Umbilical cord (tissue), 2 donors: ENCODE data around the gene STK39. TPM values are rescaled to one million over a fixed set of nuclear protein-coding genes. Genes with fewer than 3 reads are reported as not detected.

Experiments
- DNase-seq: peaks from one replicate; pipeline ENCODE4 v3.0.0-alpha.2; 2015; ENCODE audit warnings: low spot score
- total RNA-seq: library from RNA; depleted of rRNA; stranded (reverse); fragments of >200 nt; gene quantifications from one replicate; pipeline ENCODE4 v1.2.3, GENCODE V29; 2014; ENCODE audit warnings: low replicate concordance; ENCODE audit not compliant: insufficient read depth

Gene STK39
- total RNA-seq, 1 donor from 2014 or later: 9.6 TPM

- peak; percentile 62 for DNase-seq
Observed at GRCh38 chr2:168184681-168185513, 62.5 kb downstream of the STK39 start.

- DNase-seq: no peak
Observed at GRCh38 chr2:168183308-168183997, 63.9 kb downstream of the STK39 start.

GRCh38 chr2:168182550-168183249 is 64.7 kb downstream of the STK39 start:
- DNase-seq: no peak

- DNase-seq: no peak
Observed at GRCh38 chr2:168181825-168182224, 65.6 kb downstream of the STK39 start.

DNA sequence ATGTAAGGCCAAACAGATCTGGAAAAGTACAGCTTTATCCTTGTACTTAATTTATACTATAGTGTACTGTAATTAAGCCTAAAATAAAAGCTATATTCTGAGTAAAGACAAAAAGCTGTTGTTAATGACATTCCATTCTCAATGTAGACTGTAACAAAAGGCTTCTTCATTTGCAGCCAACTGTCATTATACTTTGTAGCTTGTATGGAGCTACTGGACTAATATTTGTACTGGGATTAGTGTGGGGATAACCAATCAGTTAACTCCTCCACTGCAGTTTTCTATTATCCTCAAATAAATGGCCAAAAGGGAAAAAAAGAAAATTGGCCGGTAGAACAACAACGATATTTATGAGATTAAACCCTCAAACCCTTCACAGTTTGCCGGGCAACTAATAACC is 66.5 kb downstream of the STK39 start:
- DNase-seq: no peak

DNA sequence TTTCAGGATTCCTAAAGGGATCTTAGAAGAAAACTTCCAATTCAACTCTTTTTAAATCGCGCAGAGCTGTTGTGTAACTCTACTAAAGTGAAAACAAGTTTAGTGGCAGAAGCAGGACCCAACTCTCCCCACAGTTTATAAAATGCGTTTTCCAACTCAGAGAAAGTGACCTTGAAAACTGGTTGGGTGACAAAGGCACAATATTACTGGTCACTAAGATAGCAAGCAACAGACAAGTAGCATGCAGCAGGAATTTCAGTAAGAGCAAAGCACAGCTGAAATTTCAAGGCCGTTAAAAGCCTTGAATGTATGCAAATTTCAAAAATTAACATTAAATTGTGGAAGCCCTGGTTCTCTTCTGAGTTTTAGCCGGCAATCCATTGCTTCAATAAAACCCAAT is 66.9 kb downstream of the STK39 start:
- no peak for DNase-seq

DNA sequence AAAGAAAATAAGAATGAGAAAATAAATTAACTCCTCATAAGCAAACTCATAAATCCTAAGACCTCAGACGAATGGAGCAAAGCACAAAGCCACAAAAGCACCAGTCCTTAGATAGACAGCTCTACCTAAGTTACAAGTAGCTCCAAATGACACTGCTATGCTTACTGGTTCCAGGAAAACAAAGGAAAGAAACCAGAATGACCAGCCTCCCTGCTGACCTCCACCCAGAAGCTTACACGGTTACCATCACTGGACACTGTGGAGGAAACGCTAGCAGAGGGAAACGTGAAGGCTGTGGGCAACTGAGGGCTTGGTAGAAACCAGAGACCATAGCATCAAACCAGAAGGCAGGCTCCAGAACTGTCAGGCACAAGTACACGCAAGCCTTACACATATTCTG is 67.8 kb downstream of the STK39 start:
- no peak for DNase-seq

DNA sequence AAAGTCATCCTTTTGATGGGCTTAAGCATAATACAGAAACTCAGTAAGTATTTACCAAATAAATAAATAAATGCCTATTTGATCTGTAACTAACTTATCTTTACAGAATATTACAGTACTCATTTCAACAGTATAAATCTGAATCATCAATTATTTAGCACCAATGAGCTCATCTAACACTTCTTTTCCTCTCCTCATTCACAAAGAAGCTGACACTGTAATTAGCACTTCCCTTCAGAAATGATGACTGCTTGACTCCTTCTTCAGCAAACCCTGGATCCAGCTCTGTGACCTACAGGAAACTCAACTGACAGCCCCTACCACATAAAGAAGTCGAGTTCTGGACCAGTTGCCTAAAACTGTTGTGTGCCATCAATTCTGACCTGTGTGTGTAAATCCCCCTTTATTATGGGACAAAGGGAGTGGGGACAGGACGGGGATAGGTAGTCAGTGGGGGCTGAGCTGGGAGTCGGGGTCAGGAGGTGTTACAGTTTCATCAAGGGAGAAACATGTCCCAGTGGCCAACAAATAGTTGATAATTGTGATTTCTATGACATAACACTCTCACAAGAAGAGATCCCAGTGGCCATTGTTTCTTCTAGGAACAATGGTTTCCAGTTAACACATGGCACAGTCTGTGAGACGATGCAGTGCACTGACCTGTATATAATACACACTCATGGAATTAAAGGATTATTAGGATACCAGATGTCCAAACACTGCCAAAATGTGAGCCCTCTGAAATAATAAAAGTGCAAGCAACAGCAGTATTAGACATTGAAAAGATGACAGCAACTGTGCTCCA is 68.7 kb downstream of the STK39 start:
- DNase-seq: no peak

DNA sequence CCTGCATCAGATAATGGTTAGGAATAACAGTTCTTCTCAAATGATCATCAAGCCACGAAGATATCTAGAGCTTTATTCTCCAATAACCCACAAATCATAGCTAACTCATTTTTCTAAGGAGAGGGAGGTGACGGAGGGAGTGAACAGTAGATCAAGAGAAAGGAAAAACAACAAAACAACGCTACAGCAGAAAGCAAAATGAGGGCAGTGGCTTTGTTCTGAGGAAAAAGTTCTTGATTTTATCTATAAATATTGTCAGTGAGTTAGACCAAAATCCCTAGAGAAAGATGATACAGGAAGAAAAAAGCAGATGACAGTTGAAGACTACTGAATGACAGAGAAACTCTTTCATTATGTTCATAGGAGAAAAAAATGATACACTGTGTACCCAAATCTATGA is 71.0 kb downstream of the STK39 start:
- DNase-seq: no peak

DNA sequence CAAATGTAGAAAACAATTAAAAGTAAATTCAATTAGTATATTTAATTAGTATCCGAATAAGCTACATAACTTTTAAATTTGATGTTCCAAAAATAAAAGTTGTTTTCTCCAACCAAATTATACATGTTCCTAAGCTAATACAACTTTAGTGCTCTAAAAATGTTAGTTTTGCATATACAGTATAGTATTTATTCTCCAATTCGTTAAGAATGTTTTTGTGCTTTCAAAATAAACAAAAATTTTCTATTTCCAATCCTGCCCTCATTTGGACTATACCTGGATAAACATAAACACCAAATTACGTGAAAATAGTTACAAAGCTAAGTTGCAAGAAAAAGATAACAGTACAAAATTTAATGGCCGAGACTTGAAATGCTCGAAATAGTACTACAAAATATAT is 71.9 kb downstream of the STK39 start:
- DNase-seq: no peak

DNA sequence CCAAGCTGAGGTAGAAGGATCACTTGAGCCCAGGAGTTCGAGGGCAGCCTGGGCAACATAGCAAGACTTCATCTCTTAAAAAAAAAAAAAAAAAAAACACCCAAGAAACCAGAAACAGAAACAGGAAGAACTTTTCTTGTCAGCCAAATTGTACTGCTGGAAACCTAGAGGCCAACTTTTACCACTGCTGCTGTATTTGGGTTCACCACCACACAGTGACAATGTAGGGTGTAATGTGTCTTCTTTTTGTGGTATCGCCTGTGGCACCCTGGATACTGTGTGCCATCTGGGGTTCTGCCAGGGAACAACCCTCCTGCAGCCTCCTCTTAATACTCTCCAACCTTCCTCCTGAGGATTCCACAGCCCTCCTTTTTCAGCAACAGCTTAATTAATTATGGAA is 72.6 kb downstream of the STK39 start:
- DNase-seq: no peak

GRCh38 chr2:168172071-168172470 is 75.3 kb downstream of the STK39 start:
- DNase-seq: no peak

GRCh38 chr2:168171059-168171762 is 76.2 kb downstream of the STK39 start:
- DNase-seq: no peak

- no peak for DNase-seq
Observed at GRCh38 chr2:168169097-168169745, 78.2 kb downstream of the STK39 start.

- no peak for DNase-seq
Observed at GRCh38 chr2:168167511-168168263, 79.7 kb downstream of the STK39 start.

- no peak for DNase-seq
Observed at GRCh38 chr2:168166902-168167510, 80.4 kb downstream of the STK39 start.

DNA sequence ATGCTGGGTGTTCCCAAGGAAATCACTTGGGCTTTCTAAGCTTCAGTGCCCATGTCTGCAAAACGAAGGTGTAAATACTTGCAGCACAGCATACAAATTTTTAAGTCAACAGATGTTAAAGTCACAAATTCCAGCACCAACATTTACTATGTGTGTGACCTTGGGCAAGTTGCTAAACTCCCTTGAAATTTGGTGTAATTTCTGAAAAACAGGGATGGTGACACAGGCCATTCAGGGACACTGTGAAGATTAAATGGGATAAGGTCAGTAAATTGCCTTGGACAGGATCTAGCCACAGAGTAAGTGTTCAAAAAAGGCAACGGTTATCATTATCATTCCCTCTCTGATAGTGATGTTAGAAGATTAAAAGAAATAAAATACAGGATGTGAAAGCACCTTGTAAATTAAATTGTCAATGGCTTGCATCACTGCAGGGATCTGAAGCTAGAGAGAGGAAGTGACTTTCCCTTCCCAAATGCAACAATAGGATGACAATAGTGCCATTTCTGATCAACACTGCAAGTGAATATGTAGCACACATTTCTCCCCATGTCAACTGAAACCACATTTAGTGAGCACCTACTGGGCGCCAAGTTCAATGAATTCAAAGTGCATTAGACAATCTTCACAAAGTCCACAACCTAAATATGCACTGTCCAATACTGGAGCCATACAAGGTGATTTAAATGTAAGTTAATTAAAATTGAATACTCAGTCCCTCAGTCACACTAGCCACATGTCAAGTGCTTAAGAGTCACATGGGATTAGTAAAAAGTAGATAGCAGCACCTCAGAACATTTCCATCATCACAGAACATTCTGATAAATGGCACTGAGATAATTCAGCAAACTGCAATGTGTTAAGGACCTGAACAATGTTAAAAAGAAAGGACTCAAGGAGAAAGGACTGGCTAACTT is 81.2 kb downstream of the STK39 start:
- no peak for DNase-seq

DNA sequence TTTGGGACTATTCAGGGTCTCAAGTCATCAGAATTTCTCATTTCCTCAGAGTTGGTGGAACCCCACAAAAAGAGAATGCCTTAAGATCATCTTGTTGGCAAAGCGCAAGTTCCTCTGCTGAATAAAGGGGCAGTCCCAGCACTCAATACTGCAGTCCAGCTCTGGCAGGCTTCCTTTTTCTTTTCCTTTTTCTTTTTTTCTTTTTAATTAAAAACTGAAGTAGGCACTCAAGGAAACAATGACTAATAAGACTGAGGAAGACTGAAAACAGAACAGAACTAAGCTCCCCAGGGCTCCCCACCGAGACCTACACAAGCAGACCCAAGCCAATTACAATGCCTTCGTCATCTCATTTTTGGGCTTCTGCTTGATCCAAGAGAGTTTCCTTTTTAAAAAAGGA is 82.0 kb downstream of the STK39 start:
- no peak for DNase-seq
